Measurements from ENCODE around the gene PRR14.

The PRR14 gene

GRCh38 chr16:30650369-30651123 is at the start of gene PRR14:
Gene PRR14 (plus strand): TSS chr16:30650960. CDS start chr16:30651646, 686 bp downstream.
- DNase-seq (ENCODE audit: low spot score), result peak; percentile 99

GRCh38 chr16:30601966-30602365 is 48.8 kb upstream of the PRR14 start:
- no peak for DNase-seq (ENCODE audit: low spot score)

GRCh38 chr16:30602616-30603277 is 48.0 kb upstream of the PRR14 start:
- DNase-seq (ENCODE audit: low spot score), result peak; percentile 37

- DNase-seq (ENCODE audit: low spot score), result no peak
These were observed 46.8 kb upstream of the PRR14 start for GRCh38 chr16:30603945-30604315.

GRCh38 chr16:30604316-30604947 is 46.3 kb upstream of the PRR14 start:
- no peak for DNase-seq (ENCODE audit: low spot score)

DNA sequence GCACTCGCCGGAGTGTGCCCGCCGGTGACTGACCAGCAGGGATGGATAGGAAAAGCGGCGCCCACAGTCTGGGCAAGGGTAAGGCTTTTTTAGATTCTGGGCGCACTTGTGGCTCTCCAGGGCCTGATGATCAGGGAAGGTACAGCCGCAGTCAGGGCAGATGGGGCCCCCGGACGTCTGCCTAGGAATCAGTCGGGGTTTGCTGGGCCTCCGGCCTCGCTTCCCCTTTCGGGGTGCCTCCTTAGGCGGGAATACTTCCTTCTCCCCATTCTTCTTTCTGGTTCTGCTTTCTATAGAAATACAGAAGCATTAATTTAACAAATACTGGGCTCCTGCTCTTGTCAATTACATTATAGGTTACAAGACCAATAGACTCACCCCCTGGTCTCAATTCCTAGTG is 45.6 kb upstream of the PRR14 start:
- DNase-seq (ENCODE audit: low spot score), result no peak

DNA sequence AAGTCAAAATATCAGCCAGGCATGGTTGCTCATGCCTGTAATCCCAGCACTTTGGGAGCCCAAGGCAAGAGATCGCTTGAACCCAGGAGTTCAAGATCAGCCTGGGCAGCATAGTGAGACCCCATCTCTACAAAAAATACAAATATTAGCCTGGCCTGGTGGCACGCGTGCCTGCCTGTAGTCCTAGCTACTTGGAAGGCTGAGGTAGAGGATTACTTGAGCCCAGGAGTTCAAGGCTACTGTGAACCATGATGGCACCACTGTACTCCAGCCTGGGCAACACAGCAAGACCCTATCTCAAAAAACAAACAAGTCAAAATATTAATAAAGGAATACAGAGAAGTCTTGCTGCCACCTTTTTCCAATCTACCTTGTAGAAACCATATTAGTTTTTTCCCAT is 44.8 kb upstream of the PRR14 start:
- DNase-seq (ENCODE audit: low spot score), result no peak

DNA sequence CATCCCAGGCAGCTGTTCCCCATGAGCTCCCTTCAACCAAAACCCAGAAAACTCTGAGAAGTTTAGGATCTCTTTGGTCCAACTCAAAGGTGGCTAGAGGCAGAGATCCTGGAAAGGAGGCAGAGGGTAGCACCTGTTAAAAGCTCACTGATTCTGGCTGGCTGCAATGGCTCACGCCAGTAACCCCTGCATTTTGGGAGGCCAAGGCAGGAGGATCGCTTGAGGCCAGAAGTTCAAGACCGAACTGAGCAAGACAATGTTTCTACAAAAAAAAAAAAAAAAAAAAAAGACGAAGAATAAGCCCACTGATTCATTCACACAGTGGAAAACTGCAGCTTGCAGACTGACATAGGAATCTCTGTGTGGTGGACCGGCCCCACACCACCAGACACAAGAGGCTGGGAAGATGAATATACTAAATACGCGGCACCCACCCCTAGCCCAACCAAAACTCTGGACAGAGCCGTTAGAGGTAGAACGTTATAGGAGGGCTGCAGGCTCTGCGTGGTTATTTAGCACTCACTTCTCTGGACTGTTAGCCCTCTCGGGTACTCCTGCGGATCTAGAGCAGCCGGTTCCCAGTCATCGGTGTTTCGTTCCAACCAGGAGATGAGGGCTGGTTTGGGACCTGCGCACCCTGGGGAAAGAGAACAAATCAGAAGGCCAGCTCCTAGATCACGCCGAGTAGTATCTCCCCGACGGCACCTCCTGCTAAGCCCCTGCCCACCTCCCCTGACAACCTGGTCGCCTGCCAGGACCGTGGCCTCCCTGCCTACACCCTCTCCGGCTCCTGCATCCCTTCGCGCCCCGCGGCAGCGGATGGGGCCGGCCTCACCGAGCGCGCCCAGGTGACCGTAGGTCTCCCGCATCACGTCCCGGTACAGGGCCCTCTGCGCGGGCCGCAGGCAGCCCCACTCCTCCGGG is 41.5 kb upstream of the PRR14 start:
- DNase-seq (ENCODE audit: low spot score), result peak; percentile 48

DNA sequence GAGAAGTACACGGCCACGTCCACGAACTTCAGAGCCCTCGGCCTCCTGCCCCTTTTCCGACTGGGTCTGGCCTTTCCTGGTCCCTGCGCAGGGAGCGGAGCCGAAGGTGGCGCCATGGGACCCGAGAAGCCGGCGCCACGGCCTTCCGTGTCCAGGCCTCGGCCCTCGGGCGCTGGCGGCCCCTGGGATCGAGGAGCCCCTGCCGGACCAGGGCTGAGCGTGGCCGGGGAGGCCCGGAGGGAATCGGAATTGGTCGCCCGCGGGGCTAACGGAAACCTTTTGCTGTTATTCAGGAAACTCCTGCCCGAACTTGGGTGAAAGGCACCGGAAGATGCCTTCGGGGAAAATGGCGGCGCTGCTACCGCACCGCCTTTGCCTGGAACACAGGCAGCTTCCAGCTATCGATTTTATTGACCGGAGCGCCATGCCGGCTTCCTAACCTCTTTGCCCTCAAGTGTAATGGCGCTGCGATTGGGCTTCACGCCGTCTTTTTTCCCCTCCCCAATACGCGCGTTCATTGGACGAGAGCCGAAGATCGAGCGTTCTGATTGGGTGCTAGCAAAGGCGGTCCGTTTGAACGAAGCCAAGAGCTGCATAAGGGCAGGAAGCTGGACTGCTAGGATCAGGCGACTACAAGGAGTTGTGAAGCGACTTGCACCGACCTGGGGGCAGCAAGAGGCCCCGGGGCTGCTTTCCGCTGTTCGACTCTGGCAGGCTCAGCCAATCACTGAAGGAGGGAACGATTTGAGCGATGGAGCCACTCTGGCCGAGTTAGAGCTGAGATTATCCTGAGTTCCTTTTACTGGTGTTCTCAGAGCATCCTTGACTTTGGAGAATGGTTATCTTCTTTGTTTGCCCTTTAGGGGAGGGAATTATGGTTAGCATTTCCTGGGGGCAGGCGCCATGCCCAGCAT is 40.6 kb upstream of the PRR14 start, which contains the start of gene ZNF689:
Gene ZNF689, minus strand, starts transcription at position 464 of the 914 bp plus-strand sequence. Its CDS starts 348 bp downstream, at position 116.
- peak; percentile 96 for DNase-seq (ENCODE audit: low spot score)

DNA sequence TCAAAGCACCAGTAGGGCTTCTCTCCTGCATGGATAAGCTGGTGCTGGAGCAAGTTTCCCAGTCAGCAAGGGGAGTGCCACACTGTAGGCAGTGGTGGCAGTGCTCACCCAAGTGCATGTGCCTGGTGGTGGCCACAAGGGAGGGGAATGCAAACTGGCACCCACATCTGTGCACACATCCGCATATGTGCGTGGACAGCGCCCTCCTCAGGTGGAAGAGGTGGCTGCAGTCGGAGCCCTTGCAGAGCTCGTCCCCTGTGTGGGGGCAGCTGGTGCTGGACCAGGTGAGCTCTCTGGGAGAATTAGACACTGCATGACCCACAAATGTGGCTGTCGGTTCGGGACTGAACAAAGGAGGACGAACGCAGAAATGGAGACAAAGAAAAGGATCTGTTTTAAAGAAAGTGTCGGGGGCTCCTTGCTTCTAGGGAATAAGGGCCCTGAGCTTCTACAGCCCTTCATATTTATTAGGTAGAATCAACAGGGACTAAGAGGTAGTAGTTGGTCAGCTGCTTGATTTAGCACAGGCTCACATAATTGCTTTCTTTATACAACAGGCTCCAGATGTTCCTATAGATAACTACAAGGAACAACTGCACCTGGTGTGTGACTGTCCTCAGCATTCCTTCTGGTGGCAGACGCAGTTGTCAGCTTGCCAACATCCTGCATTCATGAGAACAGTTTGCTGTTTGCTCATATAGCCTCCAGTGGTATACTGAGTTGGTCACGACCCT is 35.2 kb upstream of the PRR14 start:
- no peak for DNase-seq (ENCODE audit: low spot score)

DNA sequence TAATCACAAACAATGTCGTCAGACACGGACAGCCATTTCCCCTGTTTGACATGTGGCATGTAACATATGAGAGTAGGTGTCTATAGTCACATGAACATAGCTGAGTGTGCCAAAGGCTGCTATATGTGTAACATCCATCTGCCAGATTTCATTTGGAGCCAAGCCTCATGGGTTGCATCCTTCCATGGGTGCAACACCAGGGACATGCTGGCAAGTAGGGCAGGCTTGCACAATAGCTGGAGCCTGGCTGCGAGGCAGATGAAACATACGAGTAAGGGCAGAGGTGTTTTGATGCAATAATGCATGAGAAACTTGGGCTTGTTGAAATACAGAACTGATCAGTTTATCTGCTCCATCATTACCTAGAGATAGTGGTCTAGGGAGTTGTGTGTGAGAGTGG is 31.6 kb upstream of the PRR14 start:
- no peak for DNase-seq (ENCODE audit: low spot score)

DNA sequence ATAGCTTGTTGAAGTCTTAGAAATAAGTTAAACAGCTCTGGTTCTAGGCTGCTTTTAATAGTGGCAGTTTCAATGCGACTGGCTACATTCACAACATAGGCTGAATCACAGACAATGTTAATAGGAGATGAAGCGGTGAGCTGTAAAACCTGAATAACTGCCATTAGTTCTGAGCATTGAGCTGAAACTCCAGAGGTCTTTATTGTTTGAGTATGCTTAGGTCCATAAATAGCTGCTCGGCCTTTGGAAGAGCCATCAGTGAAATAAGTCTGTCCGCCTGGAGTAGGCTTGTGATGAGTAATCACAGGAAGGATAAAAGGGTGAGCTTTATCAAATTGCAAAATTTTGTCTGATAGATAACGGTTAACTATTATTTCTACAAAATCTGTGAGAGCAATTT is 31.1 kb upstream of the PRR14 start:
- no peak for DNase-seq (ENCODE audit: low spot score)

GRCh38 chr16:30620169-30620568 is 30.6 kb upstream of the PRR14 start:
- no peak for DNase-seq (ENCODE audit: low spot score)

DNA sequence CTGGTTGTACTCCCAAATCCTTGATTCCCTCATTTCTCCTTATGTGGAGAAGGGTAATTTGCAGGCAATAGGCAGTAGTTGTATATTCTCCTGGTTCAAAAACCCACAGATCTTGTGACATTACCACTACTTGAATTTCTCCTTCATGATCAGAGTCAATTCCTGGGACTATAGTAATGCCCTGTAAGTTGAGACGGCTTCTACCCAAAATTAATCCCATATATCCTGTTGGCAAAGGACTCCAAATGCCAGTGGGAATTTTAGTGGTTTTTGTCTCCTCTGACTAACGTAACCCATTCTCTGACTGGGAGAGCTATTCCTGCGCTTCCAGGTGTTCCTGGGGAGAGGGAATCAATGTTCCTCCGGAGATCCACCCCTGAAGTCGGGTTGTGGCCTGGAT is 29.0 kb upstream of the PRR14 start:
- no peak for DNase-seq (ENCODE audit: low spot score)

GRCh38 chr16:30622455-30623032 is 28.2 kb upstream of the PRR14 start:
- no peak for DNase-seq (ENCODE audit: low spot score)

GRCh38 chr16:30623536-30624283 is 27.1 kb upstream of the PRR14 start:
- no peak for DNase-seq (ENCODE audit: low spot score)

- DNase-seq (ENCODE audit: low spot score), result no peak
These were observed 24.5 kb upstream of the PRR14 start for GRCh38 chr16:30626236-30626635.

DNA sequence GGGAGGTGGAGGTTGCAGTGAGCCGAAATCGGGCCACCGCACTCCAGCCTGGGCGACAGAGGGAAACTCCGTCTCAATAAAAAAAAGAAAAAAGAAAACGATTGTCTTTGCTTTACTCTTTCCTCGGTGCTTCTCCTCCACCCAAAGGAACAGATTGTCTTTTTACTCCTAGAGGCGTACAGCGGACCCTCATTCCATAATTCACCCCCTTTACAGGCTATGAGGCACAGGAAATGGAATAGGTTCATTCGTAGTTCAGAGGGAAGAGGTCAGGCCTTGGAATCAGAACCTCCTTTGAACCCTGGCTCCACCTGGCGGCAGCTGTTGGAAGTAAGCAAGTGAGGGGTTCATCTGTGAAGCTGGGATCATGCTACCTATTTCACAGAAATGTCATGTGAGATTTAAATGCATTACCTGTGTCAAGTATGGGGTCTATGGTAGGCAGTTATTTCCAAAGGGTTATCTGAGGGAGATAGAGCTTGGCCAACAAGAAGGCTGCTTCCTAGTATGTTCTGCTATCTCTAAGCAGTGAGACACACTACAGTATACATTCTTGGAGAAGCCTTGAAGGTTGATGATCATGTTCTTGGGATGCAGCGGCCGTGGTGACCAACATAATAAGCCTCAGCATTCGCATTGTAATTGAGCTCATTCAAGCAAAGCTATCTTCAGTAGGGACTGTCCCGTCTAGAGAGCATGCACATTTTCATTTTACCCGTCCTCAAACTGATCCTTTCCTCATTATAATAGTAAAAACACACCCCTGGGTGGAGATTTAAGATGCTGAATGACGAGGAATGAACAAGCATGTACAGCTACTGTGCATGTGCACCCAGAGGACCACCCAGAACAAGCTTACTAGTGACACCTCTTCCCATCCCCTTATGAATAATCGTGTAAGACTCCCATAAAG is 21.9 kb upstream of the PRR14 start:
- peak; percentile 90 for DNase-seq (ENCODE audit: low spot score)

Data from RKO (cell line).